H9 (cell line): ENCODE data around the gene KCNJ16. TPM values are rescaled to one million over a fixed set of nuclear protein-coding genes. Genes with fewer than 3 reads are reported as not detected.

Experiments
- DNase-seq: peaks from one replicate; pipeline ENCODE4 v3.0.0-alpha.2; 2017
- H2AFZ ChIP-seq: one replicate; pipeline ENCODE4 v1.6.1; 2013; ENCODE audit warnings: mild to moderate bottlenecking, low read length, control low read depth, moderate library complexity
- H2AK5ac ChIP-seq: 2 replicates; pipeline ENCODE4 v1.6.1; 2013; ENCODE audit warnings: low read length, control low read depth, mixed read lengths; ENCODE audit not compliant: insufficient read length
- H2BK120ac ChIP-seq: one replicate; pipeline ENCODE4 v1.6.1; 2013; ENCODE audit warnings: low read depth, mild to moderate bottlenecking, low read length, control low read depth, inconsistent platforms; ENCODE audit not compliant: poor library complexity, severe bottlenecking
- H2BK12ac ChIP-seq: 2 replicates; pipeline ENCODE4 v1.6.1; 2013; ENCODE audit warnings: low read length, control low read depth, mixed read lengths, low read depth; ENCODE audit not compliant: insufficient read length
- H2BK15ac ChIP-seq: 2 replicates; pipeline ENCODE4 v1.6.1; 2013; ENCODE audit warnings: low read depth, low read length, control low read depth
- H2BK20ac ChIP-seq: one replicate; pipeline ENCODE4 v1.6.1; 2013; ENCODE audit warnings: low read depth, mild to moderate bottlenecking, low read length, control low read depth, inconsistent platforms; ENCODE audit not compliant: poor library complexity, severe bottlenecking
- H2BK5ac ChIP-seq: 2 replicates; pipeline ENCODE4 v1.6.1; 2013; ENCODE audit warnings: low read length, control low read depth, mixed read lengths; ENCODE audit not compliant: insufficient read length
- H3K14ac ChIP-seq: 2 replicates; pipeline ENCODE4 v1.6.1; 2013; ENCODE audit warnings: low read length, control low read depth; ENCODE audit not compliant: insufficient read depth
- H3K18ac ChIP-seq: 2 replicates; pipeline ENCODE4 v1.6.1; 2013; ENCODE audit warnings: low read depth, mild to moderate bottlenecking, mixed read lengths, low read length, control low read depth; ENCODE audit not compliant: insufficient read length
- H3K23ac ChIP-seq: 2 replicates; pipeline ENCODE4 v1.6.1; 2013; ENCODE audit warnings: low read length, control low read depth, mixed read lengths, low read depth; ENCODE audit not compliant: insufficient read length
- H3K23me2 ChIP-seq: 2 replicates; pipeline ENCODE4 v1.6.1; 2013; ENCODE audit warnings: low read depth, mild to moderate bottlenecking, mixed read lengths, low read length, control low read depth; ENCODE audit not compliant: insufficient read length, poor library complexity, severe bottlenecking
- H3K27ac ChIP-seq: 2 replicates; pipeline ENCODE4 v1.5.1; 2013; ENCODE audit warnings: low read length, control low read depth, mixed read lengths, low read depth; ENCODE audit not compliant: insufficient read length
- H3K27me3 ChIP-seq: 2 replicates; pipeline ENCODE4 v1.6.1; 2013; ENCODE audit warnings: low read length, control low read depth, inconsistent platforms; ENCODE audit not compliant: insufficient read depth
- H3K4ac ChIP-seq: 2 replicates; pipeline ENCODE4 v1.6.1; 2013; ENCODE audit warnings: low read depth, mild to moderate bottlenecking, control low read depth, inconsistent platforms, low read length, moderate library complexity
- H3K4me1 ChIP-seq: 2 replicates; pipeline ENCODE4 v1.6.1; 2013; ENCODE audit warnings: low read length, control low read depth, inconsistent platforms; ENCODE audit not compliant: insufficient read depth
- H3K4me2 ChIP-seq: 2 replicates; pipeline ENCODE4 v1.6.1; 2013; ENCODE audit warnings: low read length, control low read depth, mixed read lengths; ENCODE audit not compliant: insufficient read length, insufficient read depth
- H3K56ac ChIP-seq: 2 replicates; pipeline ENCODE4 v1.6.1; 2013; ENCODE audit warnings: low read depth, mild to moderate bottlenecking, mixed read lengths, low read length, control low read depth; ENCODE audit not compliant: insufficient read length
- H3K79me1 ChIP-seq: 2 replicates; pipeline ENCODE4 v1.6.1; 2013; ENCODE audit warnings: low read depth, mild to moderate bottlenecking, moderate library complexity, low read length, control low read depth, inconsistent platforms; ENCODE audit not compliant: insufficient read depth, poor library complexity, severe bottlenecking
- H3K79me2 ChIP-seq: 2 replicates; pipeline ENCODE4 v1.6.1; 2013; ENCODE audit warnings: low read length, control low read depth, inconsistent platforms; ENCODE audit not compliant: insufficient read depth
- H3K9ac ChIP-seq: 2 replicates; pipeline ENCODE4 v1.6.1; 2013; ENCODE audit warnings: low read length, control low read depth, mixed read lengths; ENCODE audit not compliant: insufficient read length; ENCODE audit errors: extremely low read depth
- H3K9me3 ChIP-seq: one replicate; pipeline ENCODE4 v1.6.1; 2013; ENCODE audit warnings: low read depth, low read length, inconsistent platforms; ENCODE audit not compliant: control insufficient read depth
- H3T11ph ChIP-seq: one replicate; pipeline ENCODE4 v1.6.1; 2013; ENCODE audit warnings: mild to moderate bottlenecking, low read length, control low read depth, inconsistent platforms
- H4K20me1 ChIP-seq: one replicate; pipeline ENCODE4 v1.6.1; 2013; ENCODE audit not compliant: control insufficient read depth, insufficient read length, insufficient read depth
- H4K5ac ChIP-seq: 2 replicates; pipeline ENCODE4 v1.6.1; 2013; ENCODE audit warnings: low read depth, mild to moderate bottlenecking, mixed read lengths, low read length, control low read depth; ENCODE audit not compliant: insufficient read length
- H4K8ac ChIP-seq: replicated peaks from 2 replicates; pipeline ENCODE4 v1.6.1; 2013; ENCODE audit warnings: low read length, control low read depth, mixed read lengths, low read depth; ENCODE audit not compliant: insufficient read length
- H4K91ac ChIP-seq: 2 replicates; pipeline ENCODE4 v1.6.1; 2013; ENCODE audit warnings: low read depth, mild to moderate bottlenecking, moderate library complexity, mixed read lengths, low read length, control low read depth; ENCODE audit not compliant: insufficient read length
- H3K27ac Mint-ChIP-seq, 3 experiments: 2 replicates in 2 of 3; 3 replicates in 1 of 3; pipeline ENCODE4 v1.8.0; 2020 to 2021; ENCODE audit warnings: mixed read lengths in 3 of 3, mild to moderate bottlenecking in 1 of 3, moderate library complexity in 1 of 3
- H3K27me3 Mint-ChIP-seq: 2 replicates; pipeline ENCODE4 v1.8.0; 2021; ENCODE audit warnings: low read depth, mild to moderate bottlenecking, moderate library complexity, mixed read lengths
- H3K36me3 Mint-ChIP-seq, 3 experiments: 2 replicates in 2 of 3; 3 replicates in 1 of 3; pipeline ENCODE4 v1.8.0; 2020 to 2021; ENCODE audit warnings: low read depth in 3 of 3, mixed read lengths in 3 of 3; ENCODE audit not compliant: insufficient read depth in 1 of 3
- H3K4me1 Mint-ChIP-seq, 2 experiments: 2 replicates each; pipeline ENCODE4 v1.8.0; 2020; ENCODE audit warnings: mixed read lengths in 2 of 2
- H3K4me3 Mint-ChIP-seq, 2 experiments: 2 replicates in 1 of 2; 3 replicates in 1 of 2; pipeline ENCODE4 v1.8.0; 2020 to 2021; ENCODE audit warnings: mild to moderate bottlenecking in 2 of 2, mixed read lengths in 2 of 2, moderate library complexity in 1 of 2
- H3K9me3 Mint-ChIP-seq, 2 experiments: 2 replicates in 1 of 2; 3 replicates in 1 of 2; pipeline ENCODE4 v1.8.0; 2020; ENCODE audit warnings: mild to moderate bottlenecking in 2 of 2, mixed read lengths in 2 of 2, moderate library complexity in 1 of 2
- CTCF ChIP-seq: fragments of 200-600 bp; sonication (generic); conservative IDR thresholded peaks from 3 replicates; pipeline ENCODE4 v1.8.0; 2021; ENCODE audit warnings: antibody characterized with exemption, mild to moderate bottlenecking
- total RNA-seq: library from RNA; stranded (reverse); gene quantifications from 2 replicates; pipeline ENCODE4 v1.2.1, GENCODE V29; 2021

KCNJ16 gene
- total RNA-seq, 1 experiment from 2014 or later: not detected

DNA sequence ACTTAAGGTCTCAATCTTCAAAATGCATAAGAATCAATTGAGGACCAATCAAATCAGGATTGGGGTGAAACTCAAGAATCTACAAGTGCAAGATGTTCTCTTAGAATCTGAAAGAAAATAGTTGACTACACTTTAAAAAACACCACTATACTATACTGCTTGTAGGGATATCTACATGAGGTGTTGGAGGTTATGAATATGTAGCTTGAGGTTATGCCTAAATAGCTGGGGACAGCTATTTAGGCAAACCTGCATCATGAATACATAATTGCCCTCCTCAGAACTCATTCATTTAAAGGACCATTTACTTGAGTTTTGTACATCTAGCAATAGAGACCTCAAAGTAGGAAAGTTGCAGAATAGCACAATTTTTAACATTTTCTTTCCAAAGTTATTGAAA lies 40.1 kb downstream of the KCNJ16 start:
- Histone ChIP-seq H3K4ac (no peak overlapping the region), H4K5ac (no peak overlapping the region), H2BK5ac (no peak overlapping the region), H3K27ac (no peak overlapping the region), H3K23ac (no peak overlapping the region), H3K4me2 (no peak overlapping the region), H3K27me3 (no peaks in the 10 kb centered on the region), H3K56ac (no peak overlapping the region), H2BK15ac (no peak overlapping the region), H2BK20ac (no peak overlapping the region), H4K8ac (no peak overlapping the region), H2BK12ac (no peak overlapping the region), H2AFZ (no peak overlapping the region), H3T11ph (no peak overlapping the region), H2AK5ac (no peak overlapping the region), H3K79me1 (no peaks in the 10 kb centered on the region), H4K20me1 (no peaks in the 10 kb centered on the region), H3K23me2 (no peaks in the 10 kb centered on the region), H3K9ac (no peak overlapping the region), H2BK120ac (no peak overlapping the region), H3K18ac (no peak overlapping the region), H3K9me3 (no peaks in the 10 kb centered on the region), H3K14ac (no peak overlapping the region), H3K79me2 (no peaks in the 10 kb centered on the region), H3K4me1 (no peaks in the 10 kb centered on the region), H4K91ac (no peak overlapping the region)
- no peak overlapping the region for H3K4me3 Mint-ChIP-seq
- no peak for TF ChIP-seq CTCF
- H3K4me1 Mint-ChIP-seq: peaks cover 4 to 5% of the 10 kb centered on the region in 2 experiments; a peak in 3 of 4 replicates
- peaks cover 4 to 8% of the 10 kb centered on the region in 2 experiments; a peak in 3 of 5 replicates for H3K9me3 Mint-ChIP-seq
- DNase-seq: no peak
- no peaks in the 10 kb centered on the region for H3K27me3 Mint-ChIP-seq
- H3K36me3 Mint-ChIP-seq: peaks cover 0 to 11% (median 0%) of the 10 kb centered on the region in 3 experiments; a peak in 1 of 7 replicates
- H3K27ac Mint-ChIP-seq: no peak overlapping the region
